PC-3 (cell line): Measurements from ENCODE around the gene ADAMTSL1. TPM values are rescaled to one million over a fixed set of nuclear protein-coding genes. Genes with fewer than 3 reads are reported as not detected.

Experiments used
- ATAC-seq: fragments of 200-7000 bp; cut with Tn5 transposase; 2 replicates; pipeline ENCODE4 v1.9.1; 2020; ENCODE audit warnings: mild to moderate bottlenecking, moderate library complexity
- BruUV-seq: library from RNA; stranded (reverse); fragments of 400-500 nt; replicated peaks from 2 replicates; lab custom pipeline; 2021; lab: Mats Ljungman, UMichigan
- CTCF ChIA-PET: fragments of 300-600 bp; sonication (Branson Sonifier 250); formaldehyde crosslinking; loops from one replicate; lab custom pipeline; 2022; ENCODE audit warnings: antibody characterized with exemption; lab: Charles Lee
- POLR2A ChIA-PET: fragments of 300-600 bp; sonication (Branson Sonifier 250); formaldehyde crosslinking; loops from one replicate; lab custom pipeline; 2022; ENCODE audit warnings: antibody characterized with exemption; ENCODE audit not compliant: unreplicated experiment; lab: Charles Lee
- DNase-seq: peaks from one replicate; pipeline ENCODE4 v3.0.0-alpha.2; 2015
- H2AFZ ChIP-seq: fragments of 300-600 bp; sonication (generic); 2 replicates; pipeline ENCODE4 v1.6.0; 2016; ENCODE audit warnings: antibody characterized with exemption, low read length
- H3F3A ChIP-seq: fragments of 300-600 bp; sonication (generic); one replicate; pipeline ENCODE4 v1.6.0; 2017; ENCODE audit warnings: antibody characterized with exemption, low read length, control low read depth, mild to moderate bottlenecking; ENCODE audit not compliant: unreplicated experiment
- H3K27ac ChIP-seq: fragments of 300-600 bp; sonication (generic); 2 replicates; pipeline ENCODE4 v1.5.1; 2016; ENCODE audit warnings: mild to moderate bottlenecking, low read length
- H3K27me3 ChIP-seq: fragments of 300-600 bp; sonication (generic); 2 replicates; pipeline ENCODE4 v1.6.1; 2016; ENCODE audit warnings: low read length, mixed read lengths
- H3K36me3 ChIP-seq: fragments of 300-600 bp; sonication (generic); 2 replicates; pipeline ENCODE4 v1.6.1; 2016; ENCODE audit warnings: low read depth, mixed run types, low read length, mixed read lengths
- H3K4me1 ChIP-seq: fragments of 300-600 bp; sonication (generic); 2 replicates; pipeline ENCODE4 v1.5.1; 2016; ENCODE audit warnings: low read length; ENCODE audit not compliant: insufficient read depth
- H3K4me2 ChIP-seq: fragments of 300-600 bp; sonication (generic); 2 replicates; pipeline ENCODE4 v1.6.0; 2016; ENCODE audit warnings: low read length
- H3K4me3 ChIP-seq: fragments of 300-600 bp; sonication (generic); 2 replicates; pipeline ENCODE4 v1.5.1; 2016; ENCODE audit warnings: mild to moderate bottlenecking, low read length, mixed read lengths
- H3K79me2 ChIP-seq: fragments of 300-600 bp; sonication (generic); 2 replicates; pipeline ENCODE4 v1.6.1; 2017; ENCODE audit warnings: low read length, mixed read lengths
- H3K9ac ChIP-seq: fragments of 300-600 bp; sonication (generic); 2 replicates; pipeline ENCODE4 v1.6.0; 2016; ENCODE audit warnings: mild to moderate bottlenecking, low read length
- H3K9me2 ChIP-seq: fragments of 300-600 bp; sonication (generic); replicated peaks from 2 replicates; pipeline ENCODE4 v1.6.1; 2016; ENCODE audit warnings: mixed run types, low read length, mixed read lengths
- H3K9me3 ChIP-seq: fragments of 300-600 bp; sonication (generic); 2 replicates; pipeline ENCODE4 v1.6.1; 2016; ENCODE audit warnings: low read length, mixed read lengths
- H4K20me1 ChIP-seq: fragments of 300-600 bp; sonication (generic); 2 replicates; pipeline ENCODE4 v1.6.1; 2016; ENCODE audit warnings: low read length, mixed read lengths
- CTCF ChIP-seq: fragments of 300-600 bp; sonication (generic); conservative IDR thresholded peaks from 2 replicates; pipeline ENCODE4 v1.5.1; 2017; ENCODE audit warnings: antibody characterized with exemption, low read depth, mild to moderate bottlenecking, low read length
- EZH2 ChIP-seq: fragments of 300-600 bp; sonication (generic); IDR thresholded peaks from one replicate; pipeline ENCODE4 v1.6.1; 2017; ENCODE audit warnings: antibody characterized with exemption, mild to moderate bottlenecking, low read length; ENCODE audit not compliant: unreplicated experiment
- EZH2phosphoT487 ChIP-seq: fragments of 300-600 bp; sonication (generic); IDR thresholded peaks from 2 replicates; pipeline ENCODE4 v1.6.1; 2018; ENCODE audit warnings: mild to moderate bottlenecking, antibody characterized with exemption, low read length, borderline replicate concordance
- intact Hi-C: fragments of 100-400 bp; cut with micrococcal nuclease; formaldehyde crosslinking; loops from 2 replicates; pipeline ENCODE4 v1.9.0; 2023
- total RNA-seq: library from RNA; depleted of rRNA; stranded (reverse); fragments of >200 nt; gene quantifications from 2 replicates; pipeline ENCODE4 v1.2.3, GENCODE V29; 2014

Gene ADAMTSL1
- total RNA-seq, 1 experiment from 2014 or later = 0.26 TPM

- H3K27me3 ChIP-seq = no peaks in the 10 kb centered on the region
- no peaks in the 10 kb centered on the region for H3K79me2 ChIP-seq
- DNase-seq (no peak), ATAC-seq (no peak)
- H3K36me3 ChIP-seq = no peaks in the 10 kb centered on the region
- no peak overlapping the region for H3K27ac ChIP-seq
- H4K20me1 ChIP-seq = no peaks in the 10 kb centered on the region
- BruUV-seq = no TSS peak
- no peaks in the 10 kb centered on the region for H3F3A ChIP-seq
- no peaks in the 10 kb centered on the region for H3K9me3 ChIP-seq
- H3K4me3 ChIP-seq = no peak overlapping the region
- CTCF ChIA-PET = interaction anchor here (0.5 kb wide), 1 partner anchor 47 kb away, joined by 10 read pairs; no protein-coding TSS in a partner anchor
- H3K9me2 ChIP-seq = no peaks in the 10 kb centered on the region
- H3K4me1 ChIP-seq = no peaks in the 10 kb centered on the region; the same call in 1 of the 2 replicates
- intact Hi-C loops = no loop called here
- no peak overlapping the region for H3K4me2 ChIP-seq
- TF ChIP-seq EZH2phosphoT487 (no peak), CTCF (no peak), EZH2 (no peak)
- POLR2A ChIA-PET = no interaction called here
- H2AFZ ChIP-seq = no peak overlapping the region
- no peak overlapping the region for H3K9ac ChIP-seq
These were observed 435.4 kb downstream of the ADAMTSL1 start for GRCh38 chr9:18909140-18910018.

GRCh38 chr9:18910435-18910834 lies 436.5 kb downstream of the ADAMTSL1 start:
- no peak for ATAC-seq
- Histone ChIP-seq H3F3A (no peaks in the 10 kb centered on the region), H3K27ac (no peak overlapping the region), H3K79me2 (no peaks in the 10 kb centered on the region), H3K9ac (no peak overlapping the region), H3K4me3 (no peak overlapping the region), H3K9me3 (no peaks in the 10 kb centered on the region), H3K9me2 (no peaks in the 10 kb centered on the region), H2AFZ (no peak overlapping the region), H3K4me2 (no peak overlapping the region), H3K36me3 (no peaks in the 10 kb centered on the region), H3K4me1 (no peaks in the 10 kb centered on the region; the same call in 1 of the 2 replicates), H3K27me3 (no peaks in the 10 kb centered on the region), H4K20me1 (no peaks in the 10 kb centered on the region)
- no peak for DNase-seq
- TF ChIP-seq EZH2phosphoT487 (no peak), CTCF (no peak), EZH2 (no peak)
- BruUV-seq = no TSS peak
- intact Hi-C loops = no loop called here
- ChIA-PET CTCF (no interaction called here), POLR2A (no interaction called here)

GRCh38 chr9:18910916-18911315 lies 437.0 kb downstream of the ADAMTSL1 start:
- Histone ChIP-seq H4K20me1 (no peaks in the 10 kb centered on the region), H3K27me3 (no peaks in the 10 kb centered on the region), H3F3A (no peaks in the 10 kb centered on the region), H2AFZ (no peak overlapping the region), H3K4me2 (no peak overlapping the region), H3K36me3 (no peaks in the 10 kb centered on the region), H3K4me1 (no peaks in the 10 kb centered on the region; the same call in 1 of the 2 replicates), H3K79me2 (no peaks in the 10 kb centered on the region), H3K9ac (no peak overlapping the region), H3K27ac (no peak overlapping the region), H3K9me2 (no peaks in the 10 kb centered on the region), H3K9me3 (no peaks in the 10 kb centered on the region), H3K4me3 (no peak overlapping the region)
- intact Hi-C loops = no loop called here
- CTCF ChIA-PET = no interaction called here
- TF ChIP-seq CTCF (no peak), EZH2phosphoT487 (no peak), EZH2 (no peak)
- POLR2A ChIA-PET = no interaction called here
- no TSS peak for BruUV-seq
- ATAC-seq (no peak), DNase-seq (no peak)
